Measurements from ENCODE around the gene ASIC2.

ASIC2 gene

DNA sequence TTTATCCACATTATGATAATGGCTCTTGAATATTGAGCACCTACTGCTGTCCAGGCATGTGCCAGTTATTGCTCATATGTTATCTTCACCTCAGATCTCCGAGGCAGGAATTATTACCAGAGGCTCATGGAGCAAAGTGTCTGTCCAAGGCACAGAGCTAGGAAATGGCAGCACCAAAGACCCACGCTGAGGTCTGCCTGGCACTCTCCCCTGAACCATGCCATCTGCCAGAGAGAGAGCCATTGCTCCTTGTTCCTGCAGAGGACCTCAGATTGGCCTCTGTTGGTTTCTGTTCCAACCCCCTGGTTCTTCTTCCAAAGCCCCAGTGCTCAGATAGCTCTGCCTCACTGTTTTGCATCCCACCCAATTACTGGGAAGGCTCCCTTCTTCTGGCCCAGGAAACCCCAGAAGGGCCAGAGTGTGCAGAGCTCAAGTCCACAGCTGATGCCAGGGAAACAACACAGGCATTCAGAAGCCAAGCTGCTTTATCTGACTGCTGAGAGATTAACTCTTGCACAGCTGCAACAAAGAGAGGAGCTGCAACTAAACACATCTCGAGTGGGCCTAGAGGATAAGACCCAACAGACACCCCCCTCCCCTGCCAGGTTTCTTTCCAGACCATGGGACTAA is 5.9 kb downstream of the ASIC2 start:
- DNase-seq, result no peak

DNA sequence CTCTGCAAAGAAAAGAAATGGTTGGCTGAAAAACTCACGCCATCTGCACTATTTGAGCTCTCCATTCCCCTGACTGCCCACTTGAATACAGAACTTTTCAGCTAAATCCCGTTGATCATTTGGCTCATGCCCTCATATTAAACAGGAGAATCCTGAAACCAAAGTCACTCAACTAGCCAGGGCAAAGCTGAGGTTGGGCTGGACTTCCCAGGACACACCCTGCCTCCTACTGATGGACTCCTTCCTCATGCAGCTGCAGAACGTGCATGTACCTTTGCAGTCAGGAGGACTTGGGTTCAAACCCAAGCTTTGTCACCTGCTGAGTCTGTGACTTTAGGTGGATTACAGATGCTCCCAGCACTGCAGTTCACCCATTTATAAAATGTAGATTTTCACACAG is 7.7 kb downstream of the ASIC2 start:
- DNase-seq, result no peak

DNA sequence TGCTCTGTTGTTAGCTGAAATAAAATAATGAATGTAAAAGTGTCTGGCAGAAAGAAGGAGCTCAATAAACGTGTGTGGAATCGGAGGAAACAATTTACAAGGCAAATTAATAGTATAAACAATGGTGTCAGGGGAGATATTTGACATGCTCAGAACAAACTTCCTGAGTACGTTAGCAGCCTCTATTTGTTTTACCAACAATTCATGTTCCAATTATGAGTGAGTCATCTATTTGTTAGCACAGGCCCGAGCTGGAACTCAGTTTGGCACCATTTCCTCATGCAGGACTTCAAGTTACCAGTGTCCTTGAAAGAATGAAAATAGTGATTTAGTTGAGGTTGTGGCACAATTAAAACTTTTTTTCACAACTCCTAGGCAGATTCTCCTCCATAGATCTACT is 9.1 kb downstream of the ASIC2 start:
- no peak for DNase-seq

DNA sequence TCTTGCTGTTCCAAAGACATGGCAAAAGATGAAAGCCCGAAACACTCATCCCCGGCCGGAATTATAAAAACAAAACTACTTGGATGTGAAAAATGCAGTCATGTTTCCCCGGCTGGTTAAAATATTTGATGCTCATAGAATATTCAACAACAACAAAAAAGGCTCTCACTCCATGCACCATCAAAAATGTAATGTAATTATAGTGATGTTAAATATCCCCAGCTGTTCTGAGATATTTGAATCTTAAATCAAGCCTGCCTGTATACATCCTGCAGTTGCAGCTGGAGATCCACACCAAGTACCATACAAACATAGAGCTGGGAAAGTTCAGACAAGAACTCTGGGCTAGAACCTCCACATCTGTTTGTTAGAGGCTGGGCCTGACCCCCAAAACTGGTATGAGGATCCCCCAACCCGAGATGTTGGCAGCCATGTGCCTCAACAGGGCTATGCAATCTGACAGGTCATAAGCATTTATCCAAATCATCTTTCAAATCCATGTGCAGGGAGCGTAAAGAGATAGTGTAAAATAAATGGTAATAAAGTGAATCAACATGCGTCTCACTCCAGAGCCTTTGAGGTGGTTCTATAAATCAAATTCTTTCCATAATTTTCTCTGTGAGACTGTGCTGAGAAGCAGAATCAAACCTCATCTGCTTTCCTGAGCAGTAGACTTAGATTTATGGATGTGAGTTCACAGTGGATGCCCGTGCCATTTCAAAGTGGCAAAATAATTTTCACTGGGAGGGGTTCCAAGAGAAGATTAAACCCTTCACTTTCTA is 12.7 kb downstream of the ASIC2 start:
- no peak for DNase-seq

DNA sequence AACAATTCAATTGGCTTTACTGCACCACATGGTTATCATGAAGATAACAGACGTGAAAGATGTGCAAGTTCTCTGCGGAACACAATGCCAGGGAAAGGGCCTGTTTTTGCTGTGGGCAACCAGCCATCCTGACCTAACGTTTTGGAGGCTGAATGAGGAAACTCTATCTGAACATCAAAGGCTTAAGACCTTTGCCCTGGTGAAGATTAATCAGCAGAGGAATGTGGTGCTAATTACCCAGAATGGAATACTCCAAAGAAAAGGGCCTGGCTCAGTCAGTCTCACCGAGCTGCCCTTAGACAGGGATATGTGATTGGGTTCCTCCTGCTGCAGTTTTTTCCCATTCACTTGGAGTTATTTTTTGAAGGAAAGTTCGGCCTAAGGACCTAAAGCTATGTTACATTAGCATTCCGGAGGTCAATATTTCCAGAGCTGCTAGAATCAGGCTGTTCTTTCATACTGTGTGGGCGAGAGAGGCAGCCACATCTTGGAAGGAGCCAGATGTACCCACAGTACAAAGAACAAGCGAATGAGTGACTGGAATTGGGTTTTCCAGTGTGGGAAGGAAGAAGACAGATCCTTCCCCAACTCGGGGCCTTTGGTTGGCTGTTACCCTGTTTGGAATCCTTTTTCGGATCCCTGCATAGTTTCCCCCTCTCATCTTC is 15.5 kb downstream of the ASIC2 start:
- DNase-seq, result no peak

DNA sequence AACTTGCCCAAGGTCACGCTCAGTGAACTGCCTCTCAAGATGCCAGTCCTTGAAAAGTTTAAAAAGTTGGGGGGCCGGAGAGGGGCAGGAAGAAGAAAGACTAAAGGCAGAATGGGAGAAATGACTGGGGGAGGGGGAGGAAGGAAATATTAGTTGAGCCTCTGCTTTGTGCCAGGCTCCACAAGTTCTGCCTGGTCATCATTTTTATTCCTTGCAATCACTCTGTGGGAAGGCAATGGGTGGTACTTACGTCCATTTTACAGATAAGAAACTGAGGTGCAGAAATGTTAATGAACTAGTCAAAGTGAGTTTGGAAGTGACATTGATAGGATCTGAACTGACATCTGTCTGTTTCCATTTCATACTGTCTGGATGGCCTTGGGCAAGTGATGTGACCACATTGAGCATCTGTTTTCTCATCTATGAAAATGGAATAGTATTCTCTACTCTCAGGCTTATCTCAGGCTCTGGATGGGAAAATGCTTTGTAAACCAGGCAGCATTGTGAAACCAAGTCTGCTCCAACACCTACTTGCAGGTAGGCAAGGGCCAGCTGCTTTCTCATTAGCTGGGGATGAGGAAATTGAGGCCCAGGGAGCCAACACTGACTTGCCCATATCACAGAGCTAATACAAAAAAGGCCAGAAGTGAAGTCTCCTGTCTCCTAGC is 19.2 kb downstream of the ASIC2 start:
- no peak for DNase-seq

DNA sequence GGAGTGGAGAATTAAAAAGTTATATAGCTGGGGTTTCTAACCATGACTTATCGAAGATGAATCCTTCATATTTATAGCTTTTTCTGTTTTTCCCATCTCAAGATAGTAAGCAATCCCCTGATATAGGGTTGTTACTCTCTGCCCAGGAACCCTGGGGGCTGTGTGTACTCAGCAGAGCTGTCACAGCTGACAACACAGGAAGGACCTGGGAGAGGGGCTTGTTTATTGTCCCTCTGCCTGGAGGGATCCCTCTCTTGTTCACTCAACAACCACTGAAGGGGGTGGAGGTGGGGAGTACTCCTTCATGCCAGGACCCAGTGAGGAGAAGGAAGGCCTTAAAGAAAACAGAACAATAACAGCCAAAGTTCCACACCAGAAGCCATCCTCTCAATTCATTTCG is 19.8 kb downstream of the ASIC2 start:
- DNase-seq, result no peak

DNA sequence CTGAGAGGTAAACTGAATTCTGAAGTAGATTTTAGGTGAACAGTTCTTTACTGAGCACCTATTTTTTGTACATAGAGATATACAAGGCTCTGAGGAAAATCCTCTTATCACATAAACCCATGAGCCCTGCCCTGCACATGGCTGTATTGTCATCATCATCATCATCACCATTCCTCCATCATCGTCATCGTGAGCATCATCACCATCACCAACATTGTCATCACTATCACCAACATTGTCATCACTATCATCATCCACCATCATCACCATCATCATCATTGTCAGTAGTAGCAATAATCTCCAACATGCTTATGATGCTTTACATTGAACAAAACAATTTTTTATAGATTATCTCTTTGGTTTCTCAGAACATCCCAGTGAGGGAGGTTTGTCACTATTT is 20.7 kb downstream of the ASIC2 start:
- DNase-seq, result no peak

DNA sequence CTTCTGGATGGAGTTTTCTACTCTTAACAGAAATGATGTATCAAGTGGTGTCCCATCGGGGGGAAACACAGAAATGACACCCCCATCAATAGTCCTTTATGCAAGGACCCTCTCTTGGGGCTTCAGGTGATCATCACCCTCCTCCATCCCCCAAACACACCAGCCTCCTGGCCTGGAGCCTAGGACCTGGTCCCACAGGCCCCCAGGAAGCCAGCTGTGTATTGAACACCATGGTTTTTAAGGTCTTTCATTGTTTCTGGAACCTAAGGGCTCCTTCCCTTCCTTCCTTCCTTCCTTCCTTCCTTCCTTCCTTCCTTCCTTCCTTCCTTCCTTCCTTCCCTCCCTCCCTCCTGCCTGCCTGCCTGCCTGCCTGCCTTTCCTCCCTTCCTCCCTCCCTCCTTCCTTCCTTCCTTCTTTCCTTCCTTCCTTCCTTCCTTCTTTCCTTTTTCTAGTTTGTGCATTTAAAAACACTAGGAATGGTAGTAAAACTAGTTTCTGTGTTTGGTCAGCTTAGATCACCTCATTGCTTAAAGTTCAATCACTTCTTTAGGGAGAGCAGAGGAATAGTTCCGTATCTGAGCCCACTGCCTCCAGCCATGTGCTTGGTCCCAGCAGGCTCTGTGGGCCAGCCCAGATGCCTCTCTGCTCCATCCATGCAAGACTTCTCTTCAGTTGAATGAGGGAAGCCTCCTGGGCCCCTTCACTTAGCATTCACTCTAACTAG is 23.6 kb downstream of the ASIC2 start:
- DNase-seq, result no peak

DNA sequence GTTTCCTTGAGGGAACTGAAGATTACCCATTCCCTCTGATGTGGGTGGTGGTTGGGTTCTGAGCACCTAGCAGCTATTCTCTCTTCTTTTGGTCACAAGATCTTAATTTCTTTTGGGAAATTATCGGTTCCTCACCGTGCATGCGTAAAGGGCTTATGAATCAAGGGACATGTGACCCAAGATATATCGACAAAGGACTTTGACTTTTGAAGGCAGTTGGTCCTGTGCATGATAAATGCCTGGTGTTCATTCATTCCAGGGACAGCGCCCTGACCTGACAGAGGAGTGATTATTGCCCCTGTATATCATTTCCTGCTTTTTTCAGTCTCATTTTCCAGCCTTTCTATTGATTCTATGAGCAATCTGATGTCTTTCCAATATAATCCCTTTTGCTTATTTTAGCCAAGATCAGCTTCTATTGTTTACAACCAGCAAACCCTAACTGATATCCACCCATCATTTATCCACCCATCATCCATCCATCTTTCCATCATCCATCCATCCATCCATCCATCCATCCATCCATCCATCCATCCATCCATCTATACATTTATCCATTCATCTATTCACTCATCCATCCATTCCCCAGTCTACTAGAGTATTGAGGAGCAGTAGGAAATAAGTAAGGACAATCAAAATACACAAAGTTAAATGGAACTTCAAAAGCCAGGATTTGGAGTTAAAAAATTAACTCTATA is 25.1 kb downstream of the ASIC2 start:
- no peak for DNase-seq

DNA sequence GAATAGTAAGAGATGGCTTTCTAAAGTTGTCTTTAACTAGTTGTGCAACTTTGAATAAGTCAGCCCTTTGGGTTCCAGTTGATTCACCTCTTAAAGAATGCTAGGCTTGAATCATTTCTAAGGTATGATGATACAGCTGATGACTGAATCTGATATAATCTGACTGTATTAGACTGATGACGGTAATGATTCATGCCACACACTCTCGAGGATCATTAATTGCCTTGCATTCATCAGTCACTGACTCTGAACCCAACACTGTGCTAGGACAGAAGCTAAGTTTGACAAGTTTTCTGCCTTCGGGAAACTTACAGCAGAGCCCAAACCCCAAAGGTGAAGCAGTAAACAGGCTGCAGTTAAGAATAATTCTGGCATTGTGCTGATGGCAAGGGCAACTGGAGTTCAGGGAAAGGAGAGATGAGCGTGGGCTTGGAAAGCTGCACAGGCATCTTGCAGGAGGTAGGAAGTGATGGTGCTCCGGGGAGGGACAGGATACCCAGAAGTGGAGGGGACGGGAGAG is 25.8 kb downstream of the ASIC2 start:
- no peak for DNase-seq

DNA sequence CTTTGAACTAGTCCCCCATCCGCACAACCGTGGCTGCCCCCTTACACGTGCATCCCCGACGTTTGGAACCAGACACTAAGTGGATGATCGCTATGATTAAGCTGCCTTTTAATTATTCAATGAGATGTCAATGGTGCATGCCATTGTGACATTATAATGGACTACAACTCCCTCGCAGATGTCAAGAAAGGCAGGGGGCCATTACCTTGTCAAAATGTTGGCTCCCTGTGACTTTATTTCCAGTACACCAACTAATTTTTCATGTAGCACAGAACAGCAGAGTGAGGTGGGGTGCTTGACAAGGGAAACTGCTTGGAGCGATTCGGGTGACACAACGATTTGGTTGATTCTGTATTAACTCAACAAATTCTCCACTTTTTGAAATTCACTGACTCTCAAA is 26.5 kb downstream of the ASIC2 start:
- no peak for DNase-seq

DNA sequence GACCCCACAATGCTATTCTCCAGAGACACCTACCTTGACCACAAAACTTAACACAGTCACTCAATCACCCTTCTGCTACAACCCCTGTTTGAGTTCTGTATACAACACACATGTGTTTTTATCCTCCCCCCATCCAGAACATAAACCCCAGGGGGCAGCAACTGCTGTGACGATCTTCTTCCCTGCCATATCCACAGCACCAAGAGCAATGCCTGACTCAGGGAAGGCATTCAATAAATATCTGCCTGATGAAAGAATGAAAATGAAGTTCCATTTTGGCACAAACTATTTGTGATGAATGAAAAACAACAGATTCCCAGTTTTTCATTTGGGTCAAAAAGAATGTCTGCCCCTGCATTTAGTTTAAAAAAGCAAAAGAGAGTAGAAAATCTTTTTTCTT is 27.0 kb downstream of the ASIC2 start:
- no peak for DNase-seq

DNA sequence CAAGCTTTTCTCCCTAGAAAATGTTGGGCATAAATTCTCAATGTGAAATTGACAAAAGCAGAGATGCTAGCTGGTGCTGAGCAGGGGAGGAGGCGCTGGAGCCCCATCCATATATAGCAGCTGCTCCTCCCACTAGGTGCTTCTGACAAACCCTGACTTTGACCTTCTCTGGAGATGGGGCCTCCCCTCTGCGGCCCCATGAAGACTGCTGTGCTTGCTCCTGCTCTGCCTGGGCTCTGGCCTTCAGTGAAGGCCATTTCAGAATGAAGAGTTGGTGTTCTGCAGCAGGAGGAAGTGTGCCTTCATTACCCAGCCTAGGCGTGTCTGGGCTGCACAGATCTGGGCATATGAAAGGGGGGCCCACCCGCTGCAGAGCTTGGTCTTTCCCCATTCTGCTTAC is 29.7 kb downstream of the ASIC2 start:
- DNase-seq, result no peak

DNA sequence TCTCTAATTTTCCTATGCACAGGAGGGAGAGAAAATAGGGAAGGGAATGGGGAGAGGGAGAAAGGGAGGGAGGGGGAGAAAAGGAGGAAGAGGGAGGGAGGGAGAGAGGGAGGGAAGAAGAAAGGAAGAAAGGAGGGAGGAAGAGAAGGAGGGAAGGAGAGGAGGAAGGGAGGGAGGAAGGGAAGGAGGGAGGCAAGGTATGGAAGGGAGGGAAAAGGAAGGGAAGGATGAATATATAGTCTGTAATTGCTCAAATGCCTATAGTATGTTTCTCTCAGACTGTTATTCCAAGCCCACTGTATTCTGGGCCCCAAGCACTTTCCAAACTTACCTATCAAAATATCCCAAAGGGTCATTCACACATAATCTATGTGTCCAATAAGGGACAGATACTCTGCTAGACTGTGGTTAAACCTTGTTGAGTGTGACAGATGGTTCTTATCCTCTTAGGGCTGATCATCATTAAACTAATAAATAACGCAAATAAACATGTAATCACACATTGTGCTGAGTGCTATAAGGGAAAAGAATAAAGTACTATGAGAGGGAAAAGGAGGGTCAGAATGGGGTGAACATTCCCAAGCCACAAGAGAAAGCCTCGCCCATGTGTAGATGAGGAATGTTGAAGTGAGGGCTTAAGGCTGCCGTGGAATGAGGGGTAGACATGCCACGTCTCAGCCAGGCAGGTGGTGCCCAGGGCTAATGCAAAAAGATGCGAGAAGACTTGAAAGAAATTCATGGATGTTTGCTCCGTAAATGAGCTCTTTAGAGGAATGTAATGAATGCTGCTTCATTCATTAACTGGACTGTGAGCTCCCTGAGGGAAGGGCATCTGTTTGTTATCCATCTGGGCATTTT is 30.6 kb downstream of the ASIC2 start:
- DNase-seq, result no peak

DNA sequence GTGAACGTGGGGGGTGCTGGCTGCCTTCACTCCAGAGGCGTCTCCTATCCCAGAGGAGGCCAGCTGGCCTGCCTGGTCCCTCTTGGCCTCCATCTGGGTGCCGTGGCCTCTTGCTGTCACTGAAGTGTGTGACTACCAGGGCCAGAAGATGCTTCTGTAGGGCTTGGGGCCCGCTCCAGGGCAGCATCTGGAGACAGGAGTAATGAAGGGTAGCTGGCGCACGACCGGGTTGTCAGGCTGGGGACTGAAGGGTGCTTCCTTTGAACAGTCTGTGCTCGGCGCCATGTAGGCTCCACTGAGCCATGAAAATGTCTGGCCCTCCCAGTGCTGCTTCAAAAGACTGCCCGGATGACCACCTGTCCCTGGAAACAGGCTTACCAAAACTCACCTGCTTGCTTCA is 31.3 kb downstream of the ASIC2 start:
- DNase-seq, result no peak

DNA sequence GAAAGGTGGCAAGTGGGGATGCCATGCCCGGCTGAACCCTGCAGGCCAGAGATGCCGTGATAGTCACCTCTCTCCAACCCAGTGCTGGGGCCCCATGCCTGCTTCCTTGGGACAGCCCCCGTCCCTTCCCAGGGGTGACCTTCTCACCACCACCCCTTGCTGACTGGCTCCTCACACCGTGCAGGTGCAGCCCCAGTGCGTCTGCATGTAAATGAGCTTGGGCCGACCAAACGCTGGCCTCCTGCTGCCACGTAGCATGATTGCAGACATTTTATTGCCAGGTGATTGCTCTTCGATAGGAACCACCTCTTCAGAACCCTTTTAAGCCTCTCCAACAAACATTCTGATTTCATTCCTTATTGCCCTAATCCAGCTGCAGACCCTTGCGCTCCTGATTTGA is 32.5 kb downstream of the ASIC2 start:
- no peak for DNase-seq

DNA sequence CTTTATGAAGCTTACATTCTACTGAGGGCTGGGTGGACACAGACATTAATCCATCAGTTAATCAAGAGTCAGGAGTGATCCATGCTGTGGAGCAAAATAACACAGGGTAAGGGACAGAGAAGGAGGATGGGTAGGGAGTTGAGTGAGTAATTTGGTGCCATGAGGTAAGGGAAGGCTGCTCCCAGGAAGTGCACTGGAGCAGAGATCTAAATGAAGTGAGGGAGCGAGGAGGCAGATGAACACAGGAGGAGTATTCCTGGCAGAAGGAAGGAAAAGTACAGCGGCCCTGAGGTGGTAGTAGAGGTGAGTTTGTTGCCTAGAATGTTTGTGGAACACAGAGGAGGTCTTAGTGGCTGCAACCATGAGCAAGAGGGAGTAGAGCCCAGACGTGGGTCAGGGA is 34.8 kb downstream of the ASIC2 start:
- DNase-seq, result no peak

DNA sequence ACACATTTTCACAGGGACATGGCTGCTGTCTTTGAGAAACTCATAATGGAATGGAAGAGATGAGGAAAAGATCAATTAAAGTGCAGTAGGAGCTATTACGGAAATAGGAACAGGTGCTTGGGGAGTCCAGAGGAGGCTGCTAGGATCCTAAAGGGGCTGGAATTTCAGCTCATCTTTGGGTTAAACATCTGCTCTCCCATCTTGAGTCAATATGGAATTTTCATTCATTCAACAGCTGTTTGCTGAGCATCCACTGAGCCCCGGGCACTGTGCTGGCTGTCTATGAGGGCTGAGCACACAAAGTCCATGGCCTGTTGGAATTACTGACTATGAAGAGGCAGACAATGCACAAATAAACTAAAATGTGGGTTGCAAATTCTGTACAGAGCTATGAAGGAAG is 47.9 kb downstream of the ASIC2 start:
- DNase-seq, result no peak

DNA sequence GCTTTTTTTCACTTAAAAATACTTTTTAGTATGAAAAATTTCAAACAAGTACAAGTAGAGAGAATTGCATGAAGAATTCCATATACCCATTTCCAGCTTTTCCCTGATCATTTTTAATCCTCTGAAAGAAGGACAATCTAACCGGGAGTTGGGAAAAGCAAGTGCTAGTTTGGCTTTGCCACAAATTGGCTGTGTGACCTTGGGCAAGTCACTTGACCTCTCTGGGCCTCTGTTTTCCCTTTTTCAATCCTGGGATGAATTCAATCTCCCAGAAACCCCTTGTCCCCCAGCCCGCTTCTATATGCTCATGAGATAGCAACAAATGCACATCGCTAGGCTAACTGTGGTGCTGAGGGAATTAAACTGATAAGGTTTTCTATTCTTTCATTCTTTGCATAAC is 49.4 kb downstream of the ASIC2 start:
- DNase-seq, result no peak

Measured in activated naive CD4-positive, alpha-beta T cell treated with Interleukin-2 at 50 U/mL for 16 hours (primary cell).